ENCODE results near the gene SHBG.
"Not testable (repeated sequence)": the region's sequence is repeated elsewhere in the genome, so short reads cannot be mapped to it uniquely, and the experiment has no call there.

Gene SHBG

DNA sequence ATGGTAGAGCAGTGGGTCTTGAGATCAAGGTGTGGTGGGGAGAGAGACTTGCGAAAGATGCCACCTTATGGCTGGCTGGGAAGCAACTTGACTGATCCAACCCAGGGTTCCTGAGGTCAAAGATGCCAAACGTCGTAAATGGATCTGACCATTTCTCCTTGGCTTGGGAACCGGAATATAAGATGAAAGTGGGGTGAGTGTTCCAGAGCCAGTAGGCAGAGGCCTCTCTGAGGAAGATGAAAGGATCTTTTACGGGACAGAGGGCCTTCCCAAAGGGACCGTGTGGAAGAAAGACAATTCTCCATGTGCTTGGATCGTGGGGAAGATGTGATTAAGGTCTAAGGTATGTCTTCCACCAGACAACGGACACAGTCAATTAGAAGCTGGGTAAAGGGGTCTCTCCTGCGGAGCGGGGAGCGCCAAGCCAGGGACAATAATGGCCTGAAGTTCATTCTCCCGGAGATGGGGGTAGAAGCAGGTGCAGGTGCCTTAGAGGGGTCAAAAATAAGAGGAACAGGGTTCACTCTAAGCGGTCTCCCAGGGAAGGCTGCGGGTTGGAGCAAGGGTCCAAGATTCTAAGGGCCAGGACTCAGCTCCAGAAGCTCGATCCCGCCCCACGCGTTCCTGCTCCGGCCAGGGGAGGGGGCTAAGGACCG is 16.0 kb upstream of the SHBG start:
- TF ChIP-seq, protein P1, sequence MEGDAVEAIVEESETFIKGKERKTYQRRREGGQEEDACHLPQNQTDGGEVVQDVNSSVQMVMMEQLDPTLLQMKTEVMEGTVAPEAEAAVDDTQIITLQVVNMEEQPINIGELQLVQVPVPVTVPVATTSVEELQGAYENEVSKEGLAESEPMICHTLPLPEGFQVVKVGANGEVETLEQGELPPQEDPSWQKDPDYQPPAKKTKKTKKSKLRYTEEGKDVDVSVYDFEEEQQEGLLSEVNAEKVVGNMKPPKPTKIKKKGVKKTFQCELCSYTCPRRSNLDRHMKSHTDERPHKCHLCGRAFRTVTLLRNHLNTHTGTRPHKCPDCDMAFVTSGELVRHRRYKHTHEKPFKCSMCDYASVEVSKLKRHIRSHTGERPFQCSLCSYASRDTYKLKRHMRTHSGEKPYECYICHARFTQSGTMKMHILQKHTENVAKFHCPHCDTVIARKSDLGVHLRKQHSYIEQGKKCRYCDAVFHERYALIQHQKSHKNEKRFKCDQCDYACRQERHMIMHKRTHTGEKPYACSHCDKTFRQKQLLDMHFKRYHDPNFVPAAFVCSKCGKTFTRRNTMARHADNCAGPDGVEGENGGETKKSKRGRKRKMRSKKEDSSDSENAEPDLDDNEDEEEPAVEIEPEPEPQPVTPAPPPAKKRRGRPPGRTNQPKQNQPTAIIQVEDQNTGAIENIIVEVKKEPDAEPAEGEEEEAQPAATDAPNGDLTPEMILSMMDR (conservative IDR thresholded peaks at IDR 0.05; ENCODE audit: low read depth, low read length): no peak
- DNase-seq (ENCODE audit: low read depth): no peak
- H3K4me3 ChIP-seq (ENCODE audit: low read length): peak overlapping the region; percentile 87

DNA sequence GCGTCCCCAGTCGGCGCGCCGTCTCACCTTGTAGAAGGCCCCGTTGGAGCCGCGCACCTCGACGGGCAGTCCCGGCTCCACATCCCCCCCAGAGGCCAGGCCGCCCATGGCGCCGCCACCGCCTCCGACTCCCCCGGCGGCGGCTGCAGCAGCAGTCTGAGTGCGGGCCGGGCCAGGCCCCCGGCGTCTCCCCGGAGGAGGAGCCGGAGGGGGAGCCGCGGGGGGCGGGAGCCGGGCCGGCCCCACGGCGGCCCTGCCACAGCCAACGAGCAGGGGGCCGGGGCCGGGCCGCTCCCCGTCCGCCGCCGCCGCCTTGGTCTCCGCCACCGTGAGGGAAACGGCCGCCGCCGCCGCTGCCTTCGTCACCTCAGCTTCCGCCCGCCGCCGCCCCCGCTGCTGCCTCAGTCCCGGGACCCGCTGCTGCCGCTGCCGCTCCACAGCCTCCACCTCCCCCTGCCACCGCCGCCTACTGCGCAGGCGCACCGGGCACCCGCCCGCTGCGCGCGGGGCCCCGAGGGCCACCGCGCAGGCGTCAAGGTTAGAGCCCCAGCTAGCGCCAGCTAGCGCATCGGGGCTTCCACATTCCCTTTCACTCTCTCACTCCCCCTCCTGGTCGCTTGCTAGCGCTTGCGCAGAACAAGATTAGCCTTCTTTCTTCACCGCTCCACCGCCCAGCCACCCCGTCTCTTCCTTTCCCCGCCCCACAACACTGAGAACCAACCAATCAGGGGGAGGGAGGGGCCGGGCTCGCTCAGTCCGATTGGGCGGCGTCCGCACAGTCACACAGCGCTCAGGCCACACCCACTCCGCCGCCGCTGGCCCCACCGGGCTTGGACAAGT is 15.3 kb upstream of the SHBG start, which contains the start of gene FXR2:
Gene FXR2 (minus strand): TSS at position 473 of the 840 bp plus-strand sequence. CDS start 365 bp downstream, at position 108.
- H3K4me3 ChIP-seq (ENCODE audit: low read length): peak within 1 kb of the TSS; percentile 87
- TF ChIP-seq, protein P1 (conservative IDR thresholded peaks at IDR 0.05; ENCODE audit: low read depth, low read length): peak; percentile 72
- DNase-seq (ENCODE audit: low read depth): peak; percentile 99

DNA sequence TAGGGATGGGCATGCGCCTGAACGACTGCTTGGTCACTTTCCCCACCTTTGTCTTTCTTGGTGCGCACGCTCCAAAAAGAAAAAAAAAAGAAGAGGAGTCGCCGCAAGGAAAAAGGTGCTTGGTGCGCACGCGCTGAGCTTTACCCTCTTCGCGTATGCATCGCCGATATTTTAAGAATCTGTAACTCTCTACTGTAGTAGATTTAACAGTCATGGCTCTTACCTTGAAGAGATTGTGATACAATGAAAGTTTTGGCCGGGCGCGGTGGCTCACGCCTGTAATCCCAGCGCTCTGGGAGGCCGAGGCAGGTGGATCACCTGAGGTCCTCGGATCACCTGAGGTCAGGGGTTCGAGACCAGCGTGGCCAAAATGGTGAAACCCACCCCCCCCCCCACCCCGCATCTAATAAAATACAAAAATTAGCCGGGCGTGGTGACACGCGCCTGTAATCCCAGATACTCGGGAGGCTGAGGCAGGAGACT is 14.6 kb upstream of the SHBG start:
- TF ChIP-seq, protein P1 (conservative IDR thresholded peaks at IDR 0.05; ENCODE audit: low read depth, low read length): no peak
- DNase-seq (ENCODE audit: low read depth): no peak
- H3K4me3 ChIP-seq (ENCODE audit: low read length): peak overlapping the region; percentile 47

DNA sequence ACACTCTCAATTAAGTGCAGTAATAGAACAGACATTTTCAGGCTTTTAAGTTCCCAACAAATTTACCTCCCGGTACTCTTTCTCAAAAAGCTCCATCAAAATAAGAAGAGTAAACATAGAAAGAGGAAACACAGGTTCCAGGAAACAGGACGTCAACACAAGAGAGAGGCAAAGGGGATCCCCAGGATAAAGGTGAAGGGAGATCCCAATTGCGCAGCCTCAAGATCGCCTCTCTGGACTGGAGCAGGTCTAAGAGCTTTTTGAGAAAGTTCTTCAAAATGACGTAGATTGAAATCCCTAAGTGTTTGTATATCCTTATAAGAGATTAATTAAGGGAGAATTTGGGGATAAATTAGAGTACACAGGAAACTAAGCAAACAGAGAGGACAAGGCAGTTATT is 11.3 kb upstream of the SHBG start:
- TF ChIP-seq, protein P1 (conservative IDR thresholded peaks at IDR 0.05; ENCODE audit: low read depth, low read length): no peak
- H3K4me3 ChIP-seq (ENCODE audit: low read length): no peak overlapping the region
- DNase-seq (ENCODE audit: low read depth): no peak

DNA sequence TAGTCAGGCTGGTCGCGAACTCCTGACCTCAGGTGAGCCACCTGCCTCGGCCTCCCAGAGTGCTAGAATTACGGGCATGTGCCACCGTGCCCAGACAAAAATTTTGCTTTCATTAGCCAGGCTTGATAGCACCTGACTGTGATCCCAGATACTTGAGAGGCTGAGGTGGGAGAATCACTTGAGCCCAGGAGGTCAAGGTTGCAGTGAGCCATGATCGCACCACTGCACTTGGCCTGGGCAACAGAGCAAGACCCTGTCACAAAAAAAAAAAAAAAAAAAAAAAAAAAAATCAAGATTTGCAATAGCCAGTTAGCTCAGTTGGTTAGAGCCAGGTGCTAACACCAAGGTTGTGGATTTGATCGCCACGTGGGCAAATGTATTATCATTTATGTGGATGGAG is 9.1 kb upstream of the SHBG start:
- H3K4me3 ChIP-seq (ENCODE audit: low read length): no peak overlapping the region
- TF ChIP-seq, protein P1 (conservative IDR thresholded peaks at IDR 0.05; ENCODE audit: low read depth, low read length): no peak
- DNase-seq (ENCODE audit: low read depth): no peak

DNA sequence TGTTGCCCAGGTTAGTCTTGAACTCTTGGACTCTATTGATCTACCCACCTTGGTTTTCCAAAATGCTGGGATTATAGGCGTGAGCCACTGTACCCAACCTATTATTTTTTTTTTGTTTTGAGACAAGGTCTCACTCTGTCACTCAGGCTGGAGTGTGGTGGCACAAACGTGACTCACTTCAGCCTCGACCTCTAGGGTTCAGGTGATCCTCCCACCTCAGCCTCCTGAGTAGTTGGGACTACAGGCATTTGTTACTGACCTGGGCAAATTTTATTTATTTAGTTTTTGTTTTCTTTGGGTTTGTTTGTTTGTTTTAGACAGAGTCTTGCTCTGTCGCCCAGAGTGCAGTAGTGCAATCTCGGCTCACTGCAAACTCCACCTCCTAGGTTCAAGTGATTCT is 6.3 kb upstream of the SHBG start:
- no peak for DNase-seq (ENCODE audit: low read depth)
- no peak overlapping the region for H3K4me3 ChIP-seq (ENCODE audit: low read length)
- TF ChIP-seq, protein P1 (conservative IDR thresholded peaks at IDR 0.05; ENCODE audit: low read depth, low read length): no peak

DNA sequence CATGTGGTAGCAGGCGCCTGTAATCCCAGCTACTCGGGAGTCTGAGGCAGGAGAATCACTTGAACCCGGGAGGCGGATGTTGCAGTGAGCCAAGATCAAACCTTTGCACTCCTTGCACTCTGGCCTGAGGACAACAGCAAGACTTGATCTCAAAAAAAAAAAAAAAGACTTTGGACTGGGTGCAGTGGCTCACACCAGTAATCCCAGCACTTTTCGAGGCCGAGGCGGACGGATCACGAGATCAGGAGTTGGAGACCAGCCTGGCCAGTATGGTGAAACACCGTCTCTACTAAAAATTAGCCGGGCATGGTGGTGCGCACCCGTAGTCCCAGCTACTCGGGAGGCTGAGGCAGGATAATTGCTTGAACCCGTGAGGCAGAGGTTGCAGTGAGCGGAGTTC is 4.2 kb upstream of the SHBG start:
- not testable (repeated sequence) for H3K4me3 ChIP-seq (ENCODE audit: low read length); DNase-seq (ENCODE audit: low read depth)

All from retinal pigment epithelial cell (primary cell).